ENCODE measurements around the gene FUT2.

DNA sequence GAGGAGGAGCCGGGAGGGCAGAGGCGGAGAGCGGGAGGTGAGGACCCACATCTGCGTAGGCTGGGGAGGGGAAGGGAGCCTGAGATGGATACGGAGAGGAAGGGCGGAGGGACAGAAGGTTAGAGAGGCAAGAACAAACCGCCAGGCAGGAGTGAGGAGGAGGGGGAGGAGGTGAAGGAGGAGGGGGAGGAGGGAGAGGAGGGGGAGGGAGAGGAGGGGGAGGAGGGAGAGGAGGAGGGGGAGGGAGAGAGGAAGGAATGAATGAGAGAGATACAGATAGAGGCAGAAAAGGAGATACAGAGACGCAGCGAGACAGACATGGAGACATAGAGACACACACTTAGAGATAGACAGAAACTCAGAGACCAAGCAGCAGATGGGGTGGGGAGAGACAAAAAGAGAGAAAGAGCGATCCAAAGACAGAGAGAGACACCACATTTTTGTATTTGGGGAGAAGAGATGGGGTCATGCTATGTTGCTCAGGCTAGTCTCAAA lies 49.0 kb upstream of the FUT2 start:
- TF ChIP-seq CTCF (IDR thresholded peaks at IDR 0.05) (no peak), EZH2 (IDR thresholded peaks at IDR 0.05; ENCODE audit: borderline replicate concordance, insufficient read depth, low read depth, low read length, poor library complexity, severe bottlenecking) (no peak)
